IPS-NIHi11 (cell line): Measurements from ENCODE around the gene MKRN3.
"Not testable (repeated sequence)": the region's sequence is repeated elsewhere in the genome, so short reads cannot be mapped to it uniquely, and the experiment has no call there.

Experiments used
- DNase-seq: peaks from one replicate; pipeline ENCODE4 v3.0.0; 2012; ENCODE audit warnings: mixed read lengths, low spot score

MKRN3 gene

GRCh38 chr15:23589012-23589411 is 23.5 kb downstream of the MKRN3 start:
- no peak for DNase-seq

- no peak for DNase-seq
Measured at GRCh38 chr15:23594252-23594770, 28.8 kb downstream of the MKRN3 start.

GRCh38 chr15:23595368-23595767 is 29.9 kb downstream of the MKRN3 start:
- no peak for DNase-seq

- DNase-seq: no peak
Measured at GRCh38 chr15:23596736-23597135, 31.3 kb downstream of the MKRN3 start.

GRCh38 chr15:23597278-23597677 is 31.8 kb downstream of the MKRN3 start:
- not testable (repeated sequence) for DNase-seq

- DNase-seq: no peak
Measured at GRCh38 chr15:23599053-23599452, 33.6 kb downstream of the MKRN3 start.

GRCh38 chr15:23602124-23602523 is 36.6 kb downstream of the MKRN3 start:
- no peak for DNase-seq

GRCh38 chr15:23606226-23606625 is 40.8 kb downstream of the MKRN3 start:
- DNase-seq: no peak

GRCh38 chr15:23616536-23616935 is 51.1 kb downstream of the MKRN3 start:
- no peak for DNase-seq
